Measurements from ENCODE around the gene KCNK1.

The KCNK1 gene

DNA sequence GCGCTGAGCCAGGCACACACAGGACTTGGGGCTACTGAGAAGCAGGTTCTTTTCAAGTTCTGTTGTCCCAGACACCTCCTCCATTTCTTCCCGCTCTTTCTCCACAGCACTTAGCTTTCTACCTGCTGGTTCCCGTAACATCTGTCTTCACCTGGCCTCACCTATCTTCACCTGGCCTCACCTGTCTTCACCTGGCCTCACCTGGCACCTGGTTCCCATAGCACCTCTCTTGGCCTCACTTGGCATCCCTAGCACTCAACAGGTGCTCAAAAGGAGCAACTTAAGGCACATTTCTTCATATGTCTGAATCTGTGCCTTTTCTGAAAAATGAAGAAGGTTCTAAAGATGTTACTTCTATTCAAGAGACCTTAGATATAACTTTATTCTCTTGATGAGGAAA, 10.4 kb downstream of the KCNK1 start:
- H3K4me3 ChIP-seq (replicated peaks; ENCODE audit: low read depth, low read length): no peak overlapping the region
- no peak for DNase-seq (ENCODE audit: extremely low read depth, low read depth)
- TF ChIP-seq, protein P1, sequence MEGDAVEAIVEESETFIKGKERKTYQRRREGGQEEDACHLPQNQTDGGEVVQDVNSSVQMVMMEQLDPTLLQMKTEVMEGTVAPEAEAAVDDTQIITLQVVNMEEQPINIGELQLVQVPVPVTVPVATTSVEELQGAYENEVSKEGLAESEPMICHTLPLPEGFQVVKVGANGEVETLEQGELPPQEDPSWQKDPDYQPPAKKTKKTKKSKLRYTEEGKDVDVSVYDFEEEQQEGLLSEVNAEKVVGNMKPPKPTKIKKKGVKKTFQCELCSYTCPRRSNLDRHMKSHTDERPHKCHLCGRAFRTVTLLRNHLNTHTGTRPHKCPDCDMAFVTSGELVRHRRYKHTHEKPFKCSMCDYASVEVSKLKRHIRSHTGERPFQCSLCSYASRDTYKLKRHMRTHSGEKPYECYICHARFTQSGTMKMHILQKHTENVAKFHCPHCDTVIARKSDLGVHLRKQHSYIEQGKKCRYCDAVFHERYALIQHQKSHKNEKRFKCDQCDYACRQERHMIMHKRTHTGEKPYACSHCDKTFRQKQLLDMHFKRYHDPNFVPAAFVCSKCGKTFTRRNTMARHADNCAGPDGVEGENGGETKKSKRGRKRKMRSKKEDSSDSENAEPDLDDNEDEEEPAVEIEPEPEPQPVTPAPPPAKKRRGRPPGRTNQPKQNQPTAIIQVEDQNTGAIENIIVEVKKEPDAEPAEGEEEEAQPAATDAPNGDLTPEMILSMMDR (IDR thresholded peaks at IDR 0.05; ENCODE audit: low read depth, low read length, missing control alignments): no peak

DNA sequence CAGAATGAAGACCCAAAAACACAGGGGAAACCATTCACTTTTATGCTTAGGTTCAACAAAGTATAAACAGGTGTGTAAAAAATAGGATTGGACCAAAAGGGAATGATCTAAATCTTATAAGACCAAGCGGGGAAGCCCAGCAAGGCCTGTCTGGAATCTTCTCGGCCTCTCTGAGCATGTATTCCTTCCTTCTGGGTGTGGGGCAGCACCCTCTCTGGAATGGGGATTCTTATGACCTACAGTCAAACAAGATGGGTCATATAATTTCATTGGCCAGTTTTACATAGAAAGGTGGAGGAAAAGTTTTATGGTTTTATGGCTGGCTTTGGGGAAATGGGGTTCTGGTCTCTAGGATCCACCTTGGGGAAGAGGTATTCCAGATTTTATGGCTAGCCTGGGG, 11.2 kb downstream of the KCNK1 start:
- DNase-seq (ENCODE audit: extremely low read depth, low read depth): no peak
- TF ChIP-seq, protein P1 (IDR thresholded peaks at IDR 0.05; ENCODE audit: low read depth, low read length, missing control alignments): no peak
- no peak overlapping the region for H3K4me3 ChIP-seq (replicated peaks; ENCODE audit: low read depth, low read length)

DNA sequence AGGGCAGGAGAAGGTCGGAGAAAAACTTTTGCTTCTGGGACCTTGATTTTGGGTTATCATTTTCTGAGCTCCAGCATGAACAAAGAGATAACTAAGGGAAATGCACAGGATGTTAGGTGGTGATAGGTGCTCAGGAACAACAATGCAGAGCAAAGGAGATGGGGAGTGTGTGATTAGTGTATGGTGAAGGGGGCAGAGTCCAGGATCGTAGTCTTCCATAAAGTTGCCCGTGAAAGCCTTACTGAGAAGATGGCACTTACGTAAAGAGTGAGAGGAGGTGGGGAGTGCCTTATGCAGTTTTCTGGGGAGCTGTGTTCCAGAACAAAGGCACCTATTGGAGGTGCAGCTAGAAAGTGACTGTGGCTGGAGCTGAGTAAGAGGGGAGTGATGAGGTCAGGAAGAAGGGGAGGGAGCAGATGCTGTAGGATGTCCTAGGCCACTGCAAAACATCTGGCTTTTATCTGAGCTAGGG, 11.6 kb downstream of the KCNK1 start:
- DNase-seq (ENCODE audit: extremely low read depth, low read depth): no peak
- no peak overlapping the region for H3K4me3 ChIP-seq (replicated peaks; ENCODE audit: low read depth, low read length)
- TF ChIP-seq, protein P1 (IDR thresholded peaks at IDR 0.05; ENCODE audit: low read depth, low read length, missing control alignments): no peak

DNA sequence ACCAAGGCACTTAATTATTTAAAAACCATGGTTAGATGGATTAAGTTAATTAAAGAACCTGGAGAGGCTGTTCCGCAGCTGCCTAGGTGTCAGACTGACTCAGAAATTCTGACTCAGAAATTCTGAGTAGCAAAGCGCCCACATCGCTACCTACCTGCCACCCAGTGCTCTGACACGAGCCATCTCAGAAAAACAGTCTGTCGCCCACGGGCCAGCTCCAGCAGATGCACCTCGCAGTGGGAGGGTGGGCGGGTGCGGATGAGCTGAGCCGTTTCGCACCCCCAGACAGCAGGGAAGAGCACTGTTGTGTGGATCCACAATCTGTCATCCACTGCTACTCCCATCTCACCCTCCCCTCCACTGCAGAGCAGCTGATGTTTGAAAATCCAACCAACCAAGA, 13.5 kb downstream of the KCNK1 start:
- TF ChIP-seq, protein P1 (IDR thresholded peaks at IDR 0.05; ENCODE audit: low read depth, low read length, missing control alignments): no peak
- DNase-seq (ENCODE audit: extremely low read depth, low read depth): no peak
- no peak overlapping the region for H3K4me3 ChIP-seq (replicated peaks; ENCODE audit: low read depth, low read length)

DNA sequence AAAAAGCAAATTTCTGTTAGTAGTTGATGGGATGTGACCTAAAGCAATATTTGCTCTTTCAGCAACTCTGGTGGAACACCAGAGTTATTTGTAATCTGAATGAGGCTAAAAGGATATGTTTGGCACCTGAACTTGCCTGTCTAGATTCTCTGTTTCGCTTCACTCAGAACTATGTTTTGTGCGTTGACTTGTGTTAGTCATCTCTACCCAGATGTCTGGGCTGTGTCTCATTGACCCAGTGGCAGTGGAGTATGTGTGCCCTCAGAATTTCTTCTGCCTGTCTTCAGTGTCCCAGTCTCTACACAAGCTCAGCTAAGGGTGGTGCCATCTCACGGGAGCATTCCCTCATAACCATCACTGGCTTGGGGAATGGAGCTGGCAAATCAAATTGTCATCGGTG, 13.9 kb downstream of the KCNK1 start:
- no peak for DNase-seq (ENCODE audit: extremely low read depth, low read depth)
- H3K4me3 ChIP-seq (replicated peaks; ENCODE audit: low read depth, low read length): no peak overlapping the region
- TF ChIP-seq, protein P1 (IDR thresholded peaks at IDR 0.05; ENCODE audit: low read depth, low read length, missing control alignments): no peak

DNA sequence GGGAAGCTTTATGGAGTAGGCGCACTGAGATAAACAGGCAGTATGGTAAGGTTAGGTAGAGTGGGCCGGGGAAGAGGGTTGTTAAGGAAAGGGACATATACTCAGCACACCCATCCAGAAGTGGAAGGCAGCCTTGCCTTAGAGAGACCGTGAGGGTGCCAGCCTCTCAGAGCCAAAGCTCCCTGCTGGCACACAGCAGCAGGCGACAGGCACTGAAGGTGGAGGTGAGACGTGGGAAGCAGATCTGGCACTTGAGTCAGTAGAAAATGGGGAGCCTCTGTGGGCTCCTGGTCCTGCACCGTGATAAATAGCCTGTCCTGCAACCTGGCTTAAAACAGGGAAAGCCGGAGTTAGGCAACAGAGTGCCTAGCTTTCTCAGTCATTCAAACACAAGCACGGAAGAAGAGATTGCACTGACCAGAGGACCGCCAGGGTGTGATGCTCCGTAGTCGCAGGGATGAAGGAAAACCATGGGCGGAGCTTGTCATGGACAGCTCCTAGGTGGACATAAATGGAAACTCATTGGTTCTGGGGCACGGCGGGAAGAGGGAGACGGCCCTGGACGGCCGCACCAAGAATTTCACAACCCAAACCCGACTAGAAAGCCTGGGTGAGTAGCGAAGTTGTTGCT, 15.5 kb downstream of the KCNK1 start:
- H3K4me3 ChIP-seq (replicated peaks; ENCODE audit: low read depth, low read length): no peak overlapping the region
- DNase-seq (ENCODE audit: extremely low read depth, low read depth): no peak
- TF ChIP-seq, protein P1 (IDR thresholded peaks at IDR 0.05; ENCODE audit: low read depth, low read length, missing control alignments): no peak
